MCF 10A (cell line): ENCODE data around the gene CBLN3. TPM values are rescaled to one million over a fixed set of nuclear protein-coding genes. Genes with fewer than 3 reads are reported as not detected.
"Not testable (repeated sequence)": the region's sequence is repeated elsewhere in the genome, so short reads cannot be mapped to it uniquely, and the experiment has no call there.

Experiments used
- Bru-seq: library from RNA; stranded (reverse); fragments of 400-500 nt; gene quantifications from one replicate; lab custom pipeline; 2021; lab: Mats Ljungman, UMichigan
- BruChase-seq, 2 experiments: library from RNA; stranded (reverse); fragments of 400-500 nt; gene quantifications; one replicate each; lab custom pipeline; 2021; lab: Mats Ljungman, UMichigan
- BruUV-seq: library from RNA; stranded (reverse); fragments of 400-500 nt; replicated peaks from 2 replicates; lab custom pipeline; 2021; lab: Mats Ljungman, UMichigan
- CTCF ChIA-PET: fragments of 300-600 bp; sonication (Branson Sonifier 250); formaldehyde crosslinking; extraction: SDS; loops from one replicate; lab custom pipeline; 2021; ENCODE audit warnings: antibody characterized with exemption, inconsistent platforms; lab: Yijun Ruan, JAX
- POLR2A ChIA-PET: fragments of 300-600, 350-650 bp; sonication (Branson Sonifier 250); formaldehyde crosslinking; extraction: SDS; loops from one replicate; lab custom pipeline; 2020; ENCODE audit warnings: antibody characterized with exemption, inconsistent platforms; lab: Yijun Ruan, JAX
- DNase-seq: peaks from one replicate; pipeline ENCODE4 v3.0.0-alpha.2; 2018; ENCODE audit not compliant: unreplicated experiment
- H3K27ac Mint-ChIP-seq: one replicate; pipeline ENCODE4 v1.8.0; 2022; ENCODE audit warnings: mild to moderate bottlenecking, low read depth, mixed read lengths; ENCODE audit not compliant: unreplicated experiment
- H3K27me3 Mint-ChIP-seq: one replicate; pipeline ENCODE4 v1.8.0; 2022; ENCODE audit warnings: mixed read lengths; ENCODE audit not compliant: insufficient read depth, unreplicated experiment
- H3K36me3 Mint-ChIP-seq: one replicate; pipeline ENCODE4 v1.8.0; 2022; ENCODE audit warnings: mild to moderate bottlenecking, moderate library complexity, mixed read lengths; ENCODE audit not compliant: insufficient read depth, unreplicated experiment
- H3K4me1 Mint-ChIP-seq: one replicate; pipeline ENCODE4 v1.8.0; 2022; ENCODE audit warnings: mixed read lengths; ENCODE audit not compliant: insufficient read depth, unreplicated experiment
- H3K4me3 Mint-ChIP-seq: one replicate; pipeline ENCODE4 v1.8.0; 2022; ENCODE audit warnings: mild to moderate bottlenecking, moderate library complexity, mixed read lengths; ENCODE audit not compliant: unreplicated experiment
- H3K9me3 Mint-ChIP-seq: one replicate; pipeline ENCODE4 v1.8.0; 2022; ENCODE audit warnings: mixed read lengths; ENCODE audit not compliant: unreplicated experiment
- intact Hi-C: fragments of 100-400 bp; cut with micrococcal nuclease; formaldehyde crosslinking; loops from 2 replicates; pipeline ENCODE4 v1.14.1; 2022
- long read RNA-seq: library from polyadenylated mRNA; stranded (forward); transcript quantifications from one replicate; pipeline ENCODE4 v2.0.0, GENCODE V29; 2022
- total RNA-seq: library from RNA; stranded (reverse); gene quantifications from 2 replicates; pipeline ENCODE4 v1.2.3, GENCODE V29; 2022
- TF ChIP-seq, protein P1 (sequence below): fragments of 200-600 bp; IDR thresholded peaks from one replicate; pipeline ENCODE4 v1.8.0; 2022; ENCODE audit warnings: antibody characterized with exemption, mild to moderate bottlenecking; ENCODE audit not compliant: unreplicated experiment

Gene CBLN3
- total RNA-seq = 2.4 TPM in 2 replicates
- Bru-seq, nascent RNA = percentile 32 among the genes with signal in this experiment
- percentile 40 among the genes with signal in this experiment for BruChase-seq, experiment 1, labeled RNA remaining after a 6-hour chase
- BruChase-seq, experiment 2, labeled RNA remaining after a 2-hour chase = percentile 31 among the genes with signal in this experiment
- long read RNA-seq = 0 reads

DNA sequence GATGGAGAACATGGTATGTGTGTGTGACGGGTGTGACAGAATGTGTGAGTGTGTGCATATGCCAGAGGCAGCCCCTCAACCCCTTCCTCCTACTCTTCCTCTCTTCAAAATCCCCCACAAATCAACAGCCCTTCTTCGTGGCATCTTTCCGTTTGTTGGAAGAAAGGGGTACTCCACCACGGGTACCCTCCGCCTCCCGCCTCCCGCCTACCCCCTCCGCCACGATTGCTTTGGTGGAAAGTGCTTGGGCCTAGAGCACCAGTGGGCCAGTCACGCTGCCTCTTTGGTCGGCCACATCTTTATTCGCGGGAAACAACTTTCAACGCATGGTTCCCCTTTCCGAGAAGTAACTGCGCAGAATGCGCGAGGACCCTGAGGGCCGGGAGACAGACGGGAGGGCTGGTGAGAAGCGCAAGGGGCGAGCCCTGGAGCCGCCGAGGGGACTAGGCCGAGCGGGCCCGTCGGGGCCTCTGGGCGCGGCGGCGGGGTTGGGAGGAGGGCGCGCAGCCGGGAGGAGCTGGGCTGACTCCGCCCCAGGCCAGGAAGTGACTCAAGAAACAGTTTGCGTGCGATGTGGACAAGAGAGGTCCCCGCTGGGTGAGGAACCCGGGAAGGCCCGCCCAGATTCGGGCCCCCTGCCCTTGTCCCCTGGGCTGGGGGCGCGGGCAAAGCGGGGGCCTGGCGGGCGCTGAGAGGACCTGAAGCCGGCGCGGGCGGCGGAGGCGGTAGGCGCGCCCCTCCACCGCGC, at the start of gene CBLN3, which contains the start of gene KHNYN:
TSS of gene CBLN3 (minus strand) at position 274 of the 748 bp plus-strand sequence. CDS start 614 bp downstream, outside the sequence.
TSS of gene KHNYN (plus strand) at position 560 of the 748 bp plus-strand sequence. CDS start 777 bp downstream, outside the sequence.
- POLR2A ChIA-PET = interaction anchor here (0.6 to 4.1 kb wide), 19 partner anchors 10 to 216 kb away, joined by 3 to 52 read pairs (median 6); partner anchors contain the start of genes CHMP4A, CIDEB, DHRS1 and LTB4R
- Mint-ChIP-seq H3K4me1 (peaks cover 42% of the 10 kb centered on the region), H3K4me3 (peak within 1 kb of the TSS; percentile 80), H3K36me3 (peaks cover 32% of the 10 kb centered on the region), H3K27ac (peak within 1 kb of the TSS; percentile 91), H3K9me3 (no peaks in the 10 kb centered on the region), H3K27me3 (no peaks in the 10 kb centered on the region)
- CTCF ChIA-PET = interaction anchor here (0.6 to 12.0 kb wide), 14 partner anchors 9 to 418 kb away, joined by 3 to 626 read pairs (median 25); partner anchors contain the start of genes ADCY4, CIDEB, LTB4R and LTB4R2
- TSS peak; percentile 87 for BruUV-seq
- TF ChIP-seq, protein P1, sequence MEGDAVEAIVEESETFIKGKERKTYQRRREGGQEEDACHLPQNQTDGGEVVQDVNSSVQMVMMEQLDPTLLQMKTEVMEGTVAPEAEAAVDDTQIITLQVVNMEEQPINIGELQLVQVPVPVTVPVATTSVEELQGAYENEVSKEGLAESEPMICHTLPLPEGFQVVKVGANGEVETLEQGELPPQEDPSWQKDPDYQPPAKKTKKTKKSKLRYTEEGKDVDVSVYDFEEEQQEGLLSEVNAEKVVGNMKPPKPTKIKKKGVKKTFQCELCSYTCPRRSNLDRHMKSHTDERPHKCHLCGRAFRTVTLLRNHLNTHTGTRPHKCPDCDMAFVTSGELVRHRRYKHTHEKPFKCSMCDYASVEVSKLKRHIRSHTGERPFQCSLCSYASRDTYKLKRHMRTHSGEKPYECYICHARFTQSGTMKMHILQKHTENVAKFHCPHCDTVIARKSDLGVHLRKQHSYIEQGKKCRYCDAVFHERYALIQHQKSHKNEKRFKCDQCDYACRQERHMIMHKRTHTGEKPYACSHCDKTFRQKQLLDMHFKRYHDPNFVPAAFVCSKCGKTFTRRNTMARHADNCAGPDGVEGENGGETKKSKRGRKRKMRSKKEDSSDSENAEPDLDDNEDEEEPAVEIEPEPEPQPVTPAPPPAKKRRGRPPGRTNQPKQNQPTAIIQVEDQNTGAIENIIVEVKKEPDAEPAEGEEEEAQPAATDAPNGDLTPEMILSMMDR = no peak
- peak; percentile 93 for DNase-seq
- intact Hi-C loops = no loop called here

DNA sequence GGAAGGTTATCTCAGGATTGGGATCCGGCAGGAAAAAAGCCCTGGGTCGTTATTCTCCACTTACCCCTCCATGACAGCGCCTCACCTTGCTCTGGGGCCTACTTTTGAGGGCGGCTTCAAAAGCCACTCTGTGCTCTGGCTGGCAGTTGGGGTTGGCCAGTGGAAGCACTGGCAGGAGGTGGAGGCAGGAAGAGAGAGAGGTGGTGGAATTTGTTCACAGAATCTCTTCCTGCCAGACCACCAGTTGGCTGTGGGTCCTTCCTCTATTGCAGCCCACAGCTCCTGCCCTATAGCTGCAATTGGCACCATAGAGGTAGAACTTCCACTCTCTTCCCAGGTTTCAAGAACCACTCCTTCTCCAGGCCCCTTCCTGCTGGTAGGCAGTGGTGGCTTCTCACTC, 45.8 kb upstream of the CBLN3 start:
- no peak overlapping the region for H3K27ac Mint-ChIP-seq
- DNase-seq = no peak
- BruUV-seq = no TSS peak
- intact Hi-C loops = no loop called here
- ChIA-PET POLR2A (no interaction called here), CTCF (interaction anchor here (0.6 to 1.4 kb wide), 2 partner anchors 9 to 1578 kb away, joined by 3 to 4 read pairs; no protein-coding TSS in a partner anchor)
- H3K27me3 Mint-ChIP-seq = no peaks in the 10 kb centered on the region
- no peaks in the 10 kb centered on the region for H3K4me1 Mint-ChIP-seq
- TF ChIP-seq, protein P1 = no peak
- H3K36me3 Mint-ChIP-seq = no peaks in the 10 kb centered on the region
- no peak overlapping the region for H3K4me3 Mint-ChIP-seq
- H3K9me3 Mint-ChIP-seq = no peaks in the 10 kb centered on the region

GRCh38 chr14:24473211-24473610, 43.7 kb upstream of the CBLN3 start:
- no peak for DNase-seq
- Mint-ChIP-seq H3K27ac (no peak overlapping the region), H3K4me3 (no peak overlapping the region), H3K4me1 (no peaks in the 10 kb centered on the region), H3K9me3 (no peaks in the 10 kb centered on the region), H3K27me3 (no peaks in the 10 kb centered on the region), H3K36me3 (no peaks in the 10 kb centered on the region)
- BruUV-seq = no TSS peak
- ChIA-PET POLR2A (no interaction called here), CTCF (no interaction called here)
- TF ChIP-seq, protein P1 = no peak
- intact Hi-C loops = no loop called here

GRCh38 chr14:24470450-24470849, 41.0 kb upstream of the CBLN3 start:
- BruUV-seq, H3K27ac Mint-ChIP-seq, H3K9me3 Mint-ChIP-seq, H3K4me3 Mint-ChIP-seq, CTCF ChIA-PET, DNase-seq, H3K36me3 Mint-ChIP-seq, H3K27me3 Mint-ChIP-seq, POLR2A ChIA-PET, H3K4me1 Mint-ChIP-seq, intact Hi-C loops: not testable (repeated sequence)
